ENCODE measurements around the gene USP9X.

DNA sequence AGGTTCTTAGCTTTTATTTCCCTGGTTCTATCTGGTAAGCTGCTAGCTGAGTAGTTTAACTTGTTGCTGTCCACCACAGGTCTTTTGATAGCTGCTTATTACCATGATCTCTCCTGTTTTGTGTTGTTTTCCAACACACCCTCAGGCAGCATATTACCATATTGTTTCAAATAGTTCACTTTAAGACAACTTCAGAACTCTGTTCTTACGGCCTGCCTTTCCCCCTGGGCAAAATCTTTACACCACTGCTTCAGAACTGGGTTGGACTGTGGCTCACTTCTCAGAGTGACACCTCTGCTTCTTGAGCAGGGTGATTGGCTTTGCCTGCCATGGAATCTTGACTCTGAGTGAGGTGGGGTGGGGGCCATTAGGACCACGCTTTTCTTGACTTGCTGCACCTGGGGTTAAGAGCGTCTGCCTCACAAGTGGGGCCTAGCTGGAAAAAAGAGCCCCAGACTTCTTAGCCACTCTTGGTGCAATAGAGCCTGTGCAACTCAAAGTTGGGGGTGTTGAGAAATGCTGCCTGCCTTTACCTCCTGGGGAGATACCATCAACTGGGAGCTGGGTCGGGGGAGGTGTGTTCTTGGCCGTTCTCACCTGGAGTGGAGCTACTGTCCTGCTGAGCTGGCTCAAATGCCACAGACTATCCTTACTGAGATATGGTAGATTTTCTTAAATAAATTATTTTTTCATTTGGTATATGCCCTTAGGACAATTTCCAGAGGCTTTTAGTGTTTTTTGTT is 23.4 kb downstream of the USP9X start:
- TF ChIP-seq POLR2A (IDR thresholded peaks at IDR 0.05; ENCODE audit: low read length) (no peak), GATA1 (IDR thresholded peaks at IDR 0.05; ENCODE audit: low read depth, low read length) (no peak)

All from erythroblast (primary cell).